ENCODE data around the gene ZCCHC24. TPM values are rescaled to one million over a fixed set of nuclear protein-coding genes. Genes with fewer than 3 reads are reported as not detected.

Gene ZCCHC24
- total and polyA plus RNA-seq, 2 donors (not counting 1 experiment from before 2014, with no cell fraction given), result 33.2 to 44.4 TPM

DNA sequence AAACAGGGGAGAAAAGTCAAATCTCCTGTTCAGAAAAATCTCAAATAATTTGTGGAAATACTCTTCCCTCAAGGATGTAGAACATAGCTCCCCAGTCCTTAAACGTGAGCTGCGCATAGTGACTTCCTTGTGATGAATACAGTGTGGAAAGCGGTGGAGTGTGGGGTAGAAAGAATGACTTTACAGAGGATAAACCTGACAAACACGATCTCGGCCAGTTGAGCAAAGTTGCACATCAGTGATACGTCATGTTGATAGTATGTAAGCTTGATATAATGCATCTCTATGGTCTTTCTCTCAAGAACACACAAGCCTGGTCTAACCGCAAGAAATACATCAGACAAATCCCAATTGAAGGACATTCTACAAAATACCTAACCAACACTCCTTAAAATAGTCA, 32.0 kb upstream of the ZCCHC24 start:
- Histone ChIP-seq H3K27me3 (ENCODE audit: control insufficient read depth, insufficient read depth, low read length) (no peaks in the 10 kb centered on the region), H2AFZ (ENCODE audit: low read length) (no peak overlapping the region), H3K36me3 (ENCODE audit: control insufficient read depth, insufficient read depth, low read length) (no peaks in the 10 kb centered on the region), H3K4me3 (replicated peaks in 1 of 4; ENCODE audit: control extremely low read depth in 1 of 4, insufficient read depth in 1 of 4, low read depth in 3 of 4, low read length in 4 of 4) (no peak overlapping the region), H4K20me1 (ENCODE audit: control insufficient read depth, extremely low read depth, insufficient read depth, low read length) (no peaks in the 10 kb centered on the region), H3K4me1 (ENCODE audit: control insufficient read depth, extremely low read depth, insufficient read depth, low read length) (no peaks in the 10 kb centered on the region), H3K9me3 (ENCODE audit: control insufficient read depth, insufficient read depth, low read depth, low read length) (no peaks in the 10 kb centered on the region), H3K9ac (ENCODE audit: insufficient read depth, low read length) (no peak overlapping the region), H3K79me2 (ENCODE audit: control insufficient read depth, insufficient read depth, low read length) (no peaks in the 10 kb centered on the region), H3K4me2 (ENCODE audit: extremely low read depth, insufficient read depth, low read length) (no peak overlapping the region), H3K27ac (ENCODE audit: insufficient read depth, low read length) (no peak overlapping the region)
- TF ChIP-seq, protein P1, sequence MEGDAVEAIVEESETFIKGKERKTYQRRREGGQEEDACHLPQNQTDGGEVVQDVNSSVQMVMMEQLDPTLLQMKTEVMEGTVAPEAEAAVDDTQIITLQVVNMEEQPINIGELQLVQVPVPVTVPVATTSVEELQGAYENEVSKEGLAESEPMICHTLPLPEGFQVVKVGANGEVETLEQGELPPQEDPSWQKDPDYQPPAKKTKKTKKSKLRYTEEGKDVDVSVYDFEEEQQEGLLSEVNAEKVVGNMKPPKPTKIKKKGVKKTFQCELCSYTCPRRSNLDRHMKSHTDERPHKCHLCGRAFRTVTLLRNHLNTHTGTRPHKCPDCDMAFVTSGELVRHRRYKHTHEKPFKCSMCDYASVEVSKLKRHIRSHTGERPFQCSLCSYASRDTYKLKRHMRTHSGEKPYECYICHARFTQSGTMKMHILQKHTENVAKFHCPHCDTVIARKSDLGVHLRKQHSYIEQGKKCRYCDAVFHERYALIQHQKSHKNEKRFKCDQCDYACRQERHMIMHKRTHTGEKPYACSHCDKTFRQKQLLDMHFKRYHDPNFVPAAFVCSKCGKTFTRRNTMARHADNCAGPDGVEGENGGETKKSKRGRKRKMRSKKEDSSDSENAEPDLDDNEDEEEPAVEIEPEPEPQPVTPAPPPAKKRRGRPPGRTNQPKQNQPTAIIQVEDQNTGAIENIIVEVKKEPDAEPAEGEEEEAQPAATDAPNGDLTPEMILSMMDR (conservative IDR thresholded peaks at IDR 0.05 in 1 of 2, IDR thresholded peaks at IDR 0.05 in 1 of 2; ENCODE audit: low read depth in 1 of 2, low read length in 2 of 2), result no peak
- TF ChIP-seq EZH2 (IDR thresholded peaks at IDR 0.05; ENCODE audit: low read length, missing control alignments), result no peak
- DNase-seq (ENCODE audit: low read depth in 2 of 2), result no peak

DNA sequence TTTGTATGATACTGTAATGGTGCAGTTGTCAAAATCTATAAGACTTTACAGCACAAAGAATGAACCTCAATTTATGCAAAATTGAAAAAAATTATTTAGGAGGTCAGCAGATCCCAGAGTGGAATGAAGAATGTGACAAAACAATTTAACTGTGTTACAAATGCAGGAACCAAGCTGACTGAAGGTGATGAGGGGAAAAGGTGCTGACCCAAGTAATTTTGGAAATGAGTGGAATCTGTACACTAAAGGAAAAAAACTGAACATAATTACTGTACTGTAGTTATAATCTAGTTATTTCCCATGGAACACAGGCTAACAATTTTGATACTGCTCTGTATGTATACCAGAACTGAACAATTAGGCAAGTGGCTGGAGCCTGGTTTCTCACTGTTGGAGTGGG, 31.2 kb upstream of the ZCCHC24 start:
- H3K27ac ChIP-seq (ENCODE audit: insufficient read depth, low read length), result no peak overlapping the region
- DNase-seq (ENCODE audit: low read depth in 2 of 2), result no peak
- H3K9me3 ChIP-seq (ENCODE audit: control insufficient read depth, insufficient read depth, low read depth, low read length), result no peaks in the 10 kb centered on the region
- no peaks in the 10 kb centered on the region for H4K20me1 ChIP-seq (ENCODE audit: control insufficient read depth, extremely low read depth, insufficient read depth, low read length)
- no peak overlapping the region for H3K4me2 ChIP-seq (ENCODE audit: extremely low read depth, insufficient read depth, low read length)
- no peaks in the 10 kb centered on the region for H3K36me3 ChIP-seq (ENCODE audit: control insufficient read depth, insufficient read depth, low read length)
- H2AFZ ChIP-seq (ENCODE audit: low read length), result no peak overlapping the region
- H3K4me3 ChIP-seq (replicated peaks in 1 of 4; ENCODE audit: control extremely low read depth in 1 of 4, insufficient read depth in 1 of 4, low read depth in 3 of 4, low read length in 4 of 4), result no peak overlapping the region
- no peak overlapping the region for H3K9ac ChIP-seq (ENCODE audit: insufficient read depth, low read length)
- no peaks in the 10 kb centered on the region for H3K4me1 ChIP-seq (ENCODE audit: control insufficient read depth, extremely low read depth, insufficient read depth, low read length)
- TF ChIP-seq EZH2 (IDR thresholded peaks at IDR 0.05; ENCODE audit: low read length, missing control alignments), result no peak
- TF ChIP-seq, protein P1 (conservative IDR thresholded peaks at IDR 0.05 in 1 of 2, IDR thresholded peaks at IDR 0.05 in 1 of 2; ENCODE audit: low read depth in 1 of 2, low read length in 2 of 2), result no peak
- no peaks in the 10 kb centered on the region for H3K79me2 ChIP-seq (ENCODE audit: control insufficient read depth, insufficient read depth, low read length)
- no peaks in the 10 kb centered on the region for H3K27me3 ChIP-seq (ENCODE audit: control insufficient read depth, insufficient read depth, low read length)

DNA sequence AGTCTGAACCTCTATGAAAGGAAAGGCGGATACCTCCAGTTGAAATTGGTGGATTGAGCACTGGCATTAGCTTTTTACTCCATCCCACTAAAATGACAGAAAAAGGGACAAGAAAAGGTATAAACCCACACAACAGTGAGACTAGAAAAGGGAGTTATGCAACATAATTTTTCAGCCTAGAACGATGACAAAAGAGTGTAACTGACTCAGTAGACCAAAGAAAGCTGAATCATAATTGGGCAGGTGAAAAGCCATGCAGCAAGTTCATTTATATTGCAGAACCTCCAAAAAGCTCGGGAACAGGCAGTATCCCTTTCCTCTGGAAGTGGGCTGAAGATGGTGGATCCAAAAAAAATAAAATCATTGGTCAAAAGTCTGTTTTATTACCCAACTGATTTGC, 30.5 kb upstream of the ZCCHC24 start:
- Histone ChIP-seq H3K27ac (ENCODE audit: insufficient read depth, low read length) (no peak overlapping the region), H4K20me1 (ENCODE audit: control insufficient read depth, extremely low read depth, insufficient read depth, low read length) (no peaks in the 10 kb centered on the region), H3K4me3 (replicated peaks in 1 of 4; ENCODE audit: control extremely low read depth in 1 of 4, insufficient read depth in 1 of 4, low read depth in 3 of 4, low read length in 4 of 4) (no peak overlapping the region), H3K4me2 (ENCODE audit: extremely low read depth, insufficient read depth, low read length) (no peak overlapping the region), H3K4me1 (ENCODE audit: control insufficient read depth, extremely low read depth, insufficient read depth, low read length) (no peaks in the 10 kb centered on the region), H3K79me2 (ENCODE audit: control insufficient read depth, insufficient read depth, low read length) (no peaks in the 10 kb centered on the region), H2AFZ (ENCODE audit: low read length) (no peak overlapping the region), H3K9ac (ENCODE audit: insufficient read depth, low read length) (no peak overlapping the region), H3K27me3 (ENCODE audit: control insufficient read depth, insufficient read depth, low read length) (no peaks in the 10 kb centered on the region), H3K9me3 (ENCODE audit: control insufficient read depth, insufficient read depth, low read depth, low read length) (no peaks in the 10 kb centered on the region), H3K36me3 (ENCODE audit: control insufficient read depth, insufficient read depth, low read length) (no peaks in the 10 kb centered on the region)
- DNase-seq (ENCODE audit: low read depth in 2 of 2), result no peak
- no peak for TF ChIP-seq EZH2 (IDR thresholded peaks at IDR 0.05; ENCODE audit: low read length, missing control alignments)
- TF ChIP-seq, protein P1 (conservative IDR thresholded peaks at IDR 0.05 in 1 of 2, IDR thresholded peaks at IDR 0.05 in 1 of 2; ENCODE audit: low read depth in 1 of 2, low read length in 2 of 2), result no peak

Measured in fibroblast of lung (primary cell).